ENCODE data around the gene ZNF420.

Gene ZNF420

GRCh38 chr19:37148214-37148613, 70.0 kb downstream of the ZNF420 start:
- DNase-seq (ENCODE audit: low read depth, low spot score): no peak

- DNase-seq (ENCODE audit: low read depth, low spot score): no peak
Observed at GRCh38 chr19:37160153-37160552, 81.9 kb downstream of the ZNF420 start.

GRCh38 chr19:37165635-37166034, 87.4 kb downstream of the ZNF420 start:
- no peak for DNase-seq (ENCODE audit: low read depth, low spot score)

GRCh38 chr19:37172368-37173366, 94.4 kb downstream of the ZNF420 start, which contains the start of gene ZNF585A:
Gene ZNF585A (minus strand): TSS chr19:37172695. CDS start chr19:37169910, 2,785 bp downstream.
- DNase-seq (ENCODE audit: low read depth, low spot score): peak; percentile 73

All from activated naive CD8-positive, alpha-beta T cell treated with anti-CD3 and anti-CD28 coated beads, Interleukin-2, amount 50 U/mL, for 16 hours (primary cell).